Endothelial cell (in vitro differentiated cells): Measurements from ENCODE around the gene CHN2. TPM values are rescaled to one million over a fixed set of nuclear protein-coding genes. Genes with fewer than 3 reads are reported as not detected.

Experiments
- DNase-seq: peaks from one replicate; pipeline ENCODE4 v3.0.0; 2021; ENCODE audit warnings: low spot score
- H3K27ac Mint-ChIP-seq: one replicate; pipeline ENCODE4 v1.8.0; 2021; ENCODE audit warnings: mixed read lengths, inconsistent platforms; ENCODE audit not compliant: unreplicated experiment
- H3K27me3 Mint-ChIP-seq: one replicate; pipeline ENCODE4 v1.8.0; 2021; ENCODE audit warnings: mild to moderate bottlenecking, moderate library complexity, mixed read lengths, inconsistent platforms; ENCODE audit not compliant: unreplicated experiment
- H3K36me3 Mint-ChIP-seq: one replicate; pipeline ENCODE4 v1.8.0; 2021; ENCODE audit warnings: mild to moderate bottlenecking, low read depth, mixed read lengths, inconsistent platforms; ENCODE audit not compliant: unreplicated experiment
- H3K4me1 Mint-ChIP-seq: one replicate; pipeline ENCODE4 v1.8.0; 2021; ENCODE audit warnings: mild to moderate bottlenecking, mixed read lengths, inconsistent platforms; ENCODE audit not compliant: unreplicated experiment
- H3K4me3 Mint-ChIP-seq: one replicate; pipeline ENCODE4 v1.8.0; 2021; ENCODE audit warnings: mild to moderate bottlenecking, mixed read lengths, inconsistent platforms; ENCODE audit not compliant: unreplicated experiment
- H3K9me3 Mint-ChIP-seq: one replicate; pipeline ENCODE4 v1.8.0; 2021; ENCODE audit warnings: mixed read lengths, inconsistent platforms; ENCODE audit not compliant: unreplicated experiment
- total RNA-seq: library from RNA; stranded (reverse); fragmentation: NEBNext Ultra II Directional; extraction: Animal tissue kit (Norgen Biotek cat#: 25700); gene quantifications from one replicate; pipeline ENCODE4 v1.2.1, GENCODE V29; 2021; ENCODE audit not compliant: unreplicated experiment
- TF ChIP-seq, protein P1 (sequence below): fragments of 200-600 bp; sonication (generic); IDR thresholded peaks from one replicate; pipeline ENCODE4 v1.5.0; 2021; ENCODE audit warnings: antibody characterized with exemption; ENCODE audit not compliant: unreplicated experiment

CHN2 gene
- total RNA-seq, 1 donor from 2014 or later = 3.4 TPM

DNA sequence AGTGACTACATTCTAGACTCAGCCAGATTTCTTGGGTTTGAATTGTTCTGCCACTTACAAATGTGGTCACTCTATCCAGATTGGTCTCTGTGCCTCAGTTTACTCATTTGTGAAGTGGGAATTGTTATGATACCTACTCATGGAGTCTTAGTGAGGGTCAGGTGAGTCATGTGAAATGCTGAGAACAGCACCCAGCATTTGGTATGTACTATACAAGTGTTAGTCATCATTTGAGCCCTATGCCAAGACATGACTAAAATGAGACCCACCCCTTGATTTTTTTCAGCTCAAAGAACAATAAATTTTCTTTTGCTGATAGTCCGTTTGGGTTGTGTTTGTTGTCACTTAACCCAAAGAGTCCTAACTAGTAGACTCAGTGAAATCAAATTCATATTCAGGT, 92.8 kb downstream of the CHN2 start:
- DNase-seq = no peak
- H3K27ac Mint-ChIP-seq = no peak overlapping the region
- H3K9me3 Mint-ChIP-seq = no peaks in the 10 kb centered on the region
- TF ChIP-seq, protein P1, sequence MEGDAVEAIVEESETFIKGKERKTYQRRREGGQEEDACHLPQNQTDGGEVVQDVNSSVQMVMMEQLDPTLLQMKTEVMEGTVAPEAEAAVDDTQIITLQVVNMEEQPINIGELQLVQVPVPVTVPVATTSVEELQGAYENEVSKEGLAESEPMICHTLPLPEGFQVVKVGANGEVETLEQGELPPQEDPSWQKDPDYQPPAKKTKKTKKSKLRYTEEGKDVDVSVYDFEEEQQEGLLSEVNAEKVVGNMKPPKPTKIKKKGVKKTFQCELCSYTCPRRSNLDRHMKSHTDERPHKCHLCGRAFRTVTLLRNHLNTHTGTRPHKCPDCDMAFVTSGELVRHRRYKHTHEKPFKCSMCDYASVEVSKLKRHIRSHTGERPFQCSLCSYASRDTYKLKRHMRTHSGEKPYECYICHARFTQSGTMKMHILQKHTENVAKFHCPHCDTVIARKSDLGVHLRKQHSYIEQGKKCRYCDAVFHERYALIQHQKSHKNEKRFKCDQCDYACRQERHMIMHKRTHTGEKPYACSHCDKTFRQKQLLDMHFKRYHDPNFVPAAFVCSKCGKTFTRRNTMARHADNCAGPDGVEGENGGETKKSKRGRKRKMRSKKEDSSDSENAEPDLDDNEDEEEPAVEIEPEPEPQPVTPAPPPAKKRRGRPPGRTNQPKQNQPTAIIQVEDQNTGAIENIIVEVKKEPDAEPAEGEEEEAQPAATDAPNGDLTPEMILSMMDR = no peak
- no peak overlapping the region for H3K4me3 Mint-ChIP-seq
- H3K4me1 Mint-ChIP-seq = peaks cover 7% of the 10 kb centered on the region
- H3K27me3 Mint-ChIP-seq = peaks cover 2% of the 10 kb centered on the region
- H3K36me3 Mint-ChIP-seq = no peaks in the 10 kb centered on the region

DNA sequence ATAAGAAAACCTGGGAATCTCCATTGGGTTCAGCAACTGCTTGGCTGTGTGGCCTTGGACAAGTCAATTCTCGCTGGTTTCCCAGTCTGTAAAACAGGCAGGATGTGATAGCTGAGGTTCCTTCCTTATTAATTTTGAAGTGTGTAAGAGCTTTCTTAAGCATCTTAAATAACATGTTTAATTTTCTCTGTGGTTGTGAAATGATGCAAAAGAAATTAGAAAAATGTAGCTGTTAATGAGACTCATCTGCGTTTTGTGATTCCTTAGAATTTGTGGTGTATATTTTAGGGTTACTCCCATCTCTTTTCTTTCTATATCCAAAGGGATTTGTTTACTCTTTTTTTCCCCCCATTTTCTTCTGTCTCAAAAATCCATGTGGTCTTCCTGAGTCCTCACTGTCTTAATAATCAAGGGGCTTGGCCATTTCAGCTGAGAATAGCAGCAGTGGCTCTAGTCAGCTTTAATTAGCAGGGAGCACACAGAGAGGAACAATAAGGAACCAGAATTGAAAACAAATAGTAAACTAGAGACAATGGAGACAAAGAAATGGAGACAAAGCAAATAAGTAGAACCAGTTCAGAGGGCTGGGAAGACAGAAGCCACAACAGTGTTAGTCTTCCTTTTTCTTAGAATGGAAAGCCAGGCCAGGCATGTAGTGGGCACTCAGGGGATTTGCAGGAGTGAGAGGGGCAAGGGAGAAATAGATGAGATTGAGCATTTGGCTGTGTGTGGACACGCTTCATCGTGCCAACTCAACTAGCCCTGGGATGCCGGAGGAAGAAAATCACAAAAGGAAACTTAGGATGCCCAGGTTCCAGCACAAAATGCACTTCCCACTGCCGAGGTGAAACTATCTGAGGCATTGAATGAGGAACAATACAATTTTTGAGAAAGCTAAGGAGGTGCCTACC, 93.9 kb downstream of the CHN2 start:
- no peak for DNase-seq
- no peak overlapping the region for H3K4me3 Mint-ChIP-seq
- H3K36me3 Mint-ChIP-seq = no peaks in the 10 kb centered on the region
- TF ChIP-seq, protein P1 = no peak
- H3K9me3 Mint-ChIP-seq = no peaks in the 10 kb centered on the region
- H3K4me1 Mint-ChIP-seq = peaks cover 7% of the 10 kb centered on the region
- H3K27me3 Mint-ChIP-seq = peaks cover 2% of the 10 kb centered on the region
- no peak overlapping the region for H3K27ac Mint-ChIP-seq

DNA sequence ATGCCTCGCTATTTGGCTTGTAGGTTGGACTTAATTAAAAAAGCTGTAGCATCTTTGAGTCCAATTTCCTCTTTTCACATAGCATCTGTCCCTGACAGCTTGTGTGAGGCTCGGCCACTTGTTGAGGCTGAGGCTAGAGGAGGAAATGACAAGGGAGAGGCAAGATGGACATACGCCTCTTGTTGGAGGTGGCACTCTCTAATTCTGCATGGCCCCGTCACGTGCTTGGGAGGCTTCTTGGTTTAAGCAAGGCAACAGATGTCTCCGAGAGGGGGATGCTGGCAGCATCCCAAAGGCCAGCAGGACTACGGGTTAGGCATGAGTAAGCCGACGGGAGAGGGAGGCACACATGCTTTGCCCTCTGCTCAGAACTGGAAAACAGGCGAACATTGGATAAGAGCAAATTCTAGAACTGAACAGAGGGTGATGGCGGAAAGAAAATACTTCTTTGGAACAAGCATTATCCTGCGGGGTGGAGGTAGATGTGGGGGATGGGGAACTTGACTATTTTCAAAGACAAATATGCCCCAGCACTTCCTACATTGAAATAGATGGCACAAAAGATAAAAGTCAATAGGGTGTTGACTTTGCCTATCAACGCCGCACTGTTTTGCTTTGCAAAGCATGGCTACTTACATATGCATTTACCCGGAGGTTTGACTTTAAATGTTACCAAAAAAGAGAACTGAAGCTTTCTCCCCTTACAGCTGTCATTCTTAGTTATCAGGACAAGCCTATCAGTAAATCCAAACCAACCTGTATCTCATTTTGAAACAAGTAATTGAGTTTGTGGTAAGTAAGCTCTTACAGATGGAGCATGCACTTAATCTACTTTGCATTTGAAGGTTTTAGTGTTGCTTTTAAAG, 94.8 kb downstream of the CHN2 start:
- Mint-ChIP-seq H3K9me3 (no peaks in the 10 kb centered on the region), H3K27ac (no peak overlapping the region), H3K4me1 (peaks cover 7% of the 10 kb centered on the region), H3K27me3 (peaks cover 3% of the 10 kb centered on the region), H3K36me3 (no peaks in the 10 kb centered on the region), H3K4me3 (no peak overlapping the region)
- TF ChIP-seq, protein P1 = no peak
- DNase-seq = no peak

DNA sequence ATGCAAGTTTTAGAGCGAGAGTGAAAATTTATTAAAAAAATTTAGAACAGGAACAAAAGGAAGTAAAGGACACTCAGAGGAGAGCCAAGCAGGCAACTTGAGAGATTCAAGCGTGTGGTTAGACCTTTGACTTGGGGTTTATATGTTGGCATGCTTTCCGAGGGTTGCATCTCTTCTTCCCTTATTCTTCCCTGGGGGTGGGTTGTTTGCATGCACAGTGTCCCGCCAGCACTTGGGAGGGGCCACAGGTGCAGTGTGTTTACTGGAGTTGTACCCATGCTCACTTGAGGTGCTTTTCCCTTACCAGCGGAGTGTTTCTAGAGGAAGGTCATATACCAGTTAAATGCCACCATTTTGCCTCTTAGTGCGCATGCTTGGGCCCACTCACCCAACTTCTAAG, 96.3 kb downstream of the CHN2 start:
- Mint-ChIP-seq H3K27me3 (peaks cover 3% of the 10 kb centered on the region), H3K9me3 (no peaks in the 10 kb centered on the region), H3K36me3 (no peaks in the 10 kb centered on the region), H3K27ac (no peak overlapping the region), H3K4me3 (no peak overlapping the region), H3K4me1 (peaks cover 7% of the 10 kb centered on the region)
- DNase-seq = no peak
- TF ChIP-seq, protein P1 = no peak
